ENCODE results near the gene ATP13A1.
"Not testable (repeated sequence)": the region's sequence is repeated elsewhere in the genome, so short reads cannot be mapped to it uniquely, and the experiment has no call there.

Gene ATP13A1

DNA sequence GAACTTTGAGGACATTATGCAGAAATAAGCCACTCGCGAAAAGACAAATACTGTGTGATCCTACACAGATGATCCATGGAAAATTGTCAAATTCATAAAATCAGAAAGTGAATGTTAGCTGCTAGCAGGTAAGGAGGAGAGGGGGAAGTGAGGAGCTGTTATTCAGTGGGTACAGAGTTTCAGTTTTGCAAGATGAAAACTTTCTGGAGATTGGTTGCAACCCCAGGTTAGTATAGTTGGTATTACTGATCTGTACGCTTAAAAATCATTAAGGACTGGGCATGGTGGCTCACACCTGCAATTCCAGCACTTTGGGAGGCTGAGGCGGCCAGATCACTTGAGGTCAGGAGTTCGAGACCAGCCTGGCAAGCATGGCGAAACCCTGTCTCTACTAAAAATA is 23.1 kb upstream of the ATP13A1 start:
- no peak for ATAC-seq
- TF ChIP-seq, protein P1, sequence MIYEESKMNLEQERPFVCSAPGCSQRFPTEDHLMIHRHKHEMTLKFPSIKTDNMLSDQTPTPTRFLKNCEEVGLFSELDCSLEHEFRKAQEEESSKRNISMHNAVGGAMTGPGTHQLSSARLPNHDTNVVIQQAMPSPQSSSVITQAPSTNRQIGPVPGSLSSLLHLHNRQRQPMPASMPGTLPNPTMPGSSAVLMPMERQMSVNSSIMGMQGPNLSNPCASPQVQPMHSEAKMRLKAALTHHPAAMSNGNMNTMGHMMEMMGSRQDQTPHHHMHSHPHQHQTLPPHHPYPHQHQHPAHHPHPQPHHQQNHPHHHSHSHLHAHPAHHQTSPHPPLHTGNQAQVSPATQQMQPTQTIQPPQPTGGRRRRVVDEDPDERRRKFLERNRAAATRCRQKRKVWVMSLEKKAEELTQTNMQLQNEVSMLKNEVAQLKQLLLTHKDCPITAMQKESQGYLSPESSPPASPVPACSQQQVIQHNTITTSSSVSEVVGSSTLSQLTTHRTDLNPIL (CRISPR knock-in tag; IDR thresholded peaks at IDR 0.05; ENCODE audit: low read depth): no peak
- TF ChIP-seq ESRRG (CRISPR knock-in tag; IDR thresholded peaks at IDR 0.05): no peak
- no peak for TF ChIP-seq TOX (CRISPR knock-in tag; IDR thresholded peaks at IDR 0.05; ENCODE audit: borderline replicate concordance)
- TF ChIP-seq GLIS3 (CRISPR knock-in tag; IDR thresholded peaks at IDR 0.05): no peak
- TF ChIP-seq, protein P2, sequence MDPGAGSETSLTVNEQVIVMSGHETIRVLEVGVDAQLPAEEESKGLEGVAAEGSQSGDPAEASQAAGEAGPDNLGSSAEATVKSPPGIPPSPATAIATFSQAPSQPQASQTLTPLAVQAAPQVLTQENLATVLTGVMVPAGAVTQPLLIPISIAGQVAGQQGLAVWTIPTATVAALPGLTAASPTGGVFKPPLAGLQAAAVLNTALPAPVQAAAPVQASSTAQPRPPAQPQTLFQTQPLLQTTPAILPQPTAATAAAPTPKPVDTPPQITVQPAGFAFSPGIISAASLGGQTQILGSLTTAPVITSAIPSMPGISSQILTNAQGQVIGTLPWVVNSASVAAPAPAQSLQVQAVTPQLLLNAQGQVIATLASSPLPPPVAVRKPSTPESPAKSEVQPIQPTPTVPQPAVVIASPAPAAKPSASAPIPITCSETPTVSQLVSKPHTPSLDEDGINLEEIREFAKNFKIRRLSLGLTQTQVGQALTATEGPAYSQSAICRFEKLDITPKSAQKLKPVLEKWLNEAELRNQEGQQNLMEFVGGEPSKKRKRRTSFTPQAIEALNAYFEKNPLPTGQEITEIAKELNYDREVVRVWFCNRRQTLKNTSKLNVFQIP (CRISPR knock-in tag; IDR thresholded peaks at IDR 0.05; ENCODE audit: borderline replicate concordance, low read depth): no peak
- TF ChIP-seq, protein P3, sequence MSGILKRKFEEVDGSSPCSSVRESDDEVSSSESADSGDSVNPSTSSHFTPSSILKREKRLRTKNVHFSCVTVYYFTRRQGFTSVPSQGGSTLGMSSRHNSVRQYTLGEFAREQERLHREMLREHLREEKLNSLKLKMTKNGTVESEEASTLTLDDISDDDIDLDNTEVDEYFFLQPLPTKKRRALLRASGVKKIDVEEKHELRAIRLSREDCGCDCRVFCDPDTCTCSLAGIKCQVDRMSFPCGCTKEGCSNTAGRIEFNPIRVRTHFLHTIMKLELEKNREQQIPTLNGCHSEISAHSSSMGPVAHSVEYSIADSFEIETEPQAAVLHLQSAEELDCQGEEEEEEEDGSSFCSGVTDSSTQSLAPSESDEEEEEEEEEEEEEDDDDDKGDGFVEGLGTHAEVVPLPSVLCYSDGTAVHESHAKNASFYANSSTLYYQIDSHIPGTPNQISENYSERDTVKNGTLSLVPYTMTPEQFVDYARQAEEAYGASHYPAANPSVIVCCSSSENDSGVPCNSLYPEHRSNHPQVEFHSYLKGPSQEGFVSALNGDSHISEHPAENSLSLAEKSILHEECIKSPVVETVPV (CRISPR knock-in tag; IDR thresholded peaks at IDR 0.05): no peak
- no peak for TF ChIP-seq ISL1 (CRISPR knock-in tag; IDR thresholded peaks at IDR 0.05)
- no peak for TF ChIP-seq BACH2 (CRISPR knock-in tag; IDR thresholded peaks at IDR 0.05; ENCODE audit: borderline replicate concordance)
- TF ChIP-seq RARB (CRISPR knock-in tag; IDR thresholded peaks at IDR 0.05): no peak
- no peak for TF ChIP-seq OSR1 (CRISPR knock-in tag; IDR thresholded peaks at IDR 0.05)
- TF ChIP-seq, protein P4, sequence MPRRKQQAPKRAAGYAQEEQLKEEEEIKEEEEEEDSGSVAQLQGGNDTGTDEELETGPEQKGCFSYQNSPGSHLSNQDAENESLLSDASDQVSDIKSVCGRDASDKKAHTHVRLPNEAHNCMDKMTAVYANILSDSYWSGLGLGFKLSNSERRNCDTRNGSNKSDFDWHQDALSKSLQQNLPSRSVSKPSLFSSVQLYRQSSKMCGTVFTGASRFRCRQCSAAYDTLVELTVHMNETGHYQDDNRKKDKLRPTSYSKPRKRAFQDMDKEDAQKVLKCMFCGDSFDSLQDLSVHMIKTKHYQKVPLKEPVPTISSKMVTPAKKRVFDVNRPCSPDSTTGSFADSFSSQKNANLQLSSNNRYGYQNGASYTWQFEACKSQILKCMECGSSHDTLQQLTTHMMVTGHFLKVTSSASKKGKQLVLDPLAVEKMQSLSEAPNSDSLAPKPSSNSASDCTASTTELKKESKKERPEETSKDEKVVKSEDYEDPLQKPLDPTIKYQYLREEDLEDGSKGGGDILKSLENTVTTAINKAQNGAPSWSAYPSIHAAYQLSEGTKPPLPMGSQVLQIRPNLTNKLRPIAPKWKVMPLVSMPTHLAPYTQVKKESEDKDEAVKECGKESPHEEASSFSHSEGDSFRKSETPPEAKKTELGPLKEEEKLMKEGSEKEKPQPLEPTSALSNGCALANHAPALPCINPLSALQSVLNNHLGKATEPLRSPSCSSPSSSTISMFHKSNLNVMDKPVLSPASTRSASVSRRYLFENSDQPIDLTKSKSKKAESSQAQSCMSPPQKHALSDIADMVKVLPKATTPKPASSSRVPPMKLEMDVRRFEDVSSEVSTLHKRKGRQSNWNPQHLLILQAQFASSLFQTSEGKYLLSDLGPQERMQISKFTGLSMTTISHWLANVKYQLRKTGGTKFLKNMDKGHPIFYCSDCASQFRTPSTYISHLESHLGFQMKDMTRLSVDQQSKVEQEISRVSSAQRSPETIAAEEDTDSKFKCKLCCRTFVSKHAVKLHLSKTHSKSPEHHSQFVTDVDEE (CRISPR knock-in tag; IDR thresholded peaks at IDR 0.05): no peak
- no peak for TF ChIP-seq TCF4 (CRISPR knock-in tag; IDR thresholded peaks at IDR 0.05; ENCODE audit: borderline replicate concordance)
- TF ChIP-seq PPARA (CRISPR knock-in tag; IDR thresholded peaks at IDR 0.05; ENCODE audit: borderline replicate concordance): no peak
- TF ChIP-seq ZFP3 (CRISPR knock-in tag; IDR thresholded peaks at IDR 0.05): no peak
- no peak for TF ChIP-seq ZNF565 (CRISPR knock-in tag; conservative IDR thresholded peaks at IDR 0.05; ENCODE audit: low read depth)
- TF ChIP-seq, protein P5, sequence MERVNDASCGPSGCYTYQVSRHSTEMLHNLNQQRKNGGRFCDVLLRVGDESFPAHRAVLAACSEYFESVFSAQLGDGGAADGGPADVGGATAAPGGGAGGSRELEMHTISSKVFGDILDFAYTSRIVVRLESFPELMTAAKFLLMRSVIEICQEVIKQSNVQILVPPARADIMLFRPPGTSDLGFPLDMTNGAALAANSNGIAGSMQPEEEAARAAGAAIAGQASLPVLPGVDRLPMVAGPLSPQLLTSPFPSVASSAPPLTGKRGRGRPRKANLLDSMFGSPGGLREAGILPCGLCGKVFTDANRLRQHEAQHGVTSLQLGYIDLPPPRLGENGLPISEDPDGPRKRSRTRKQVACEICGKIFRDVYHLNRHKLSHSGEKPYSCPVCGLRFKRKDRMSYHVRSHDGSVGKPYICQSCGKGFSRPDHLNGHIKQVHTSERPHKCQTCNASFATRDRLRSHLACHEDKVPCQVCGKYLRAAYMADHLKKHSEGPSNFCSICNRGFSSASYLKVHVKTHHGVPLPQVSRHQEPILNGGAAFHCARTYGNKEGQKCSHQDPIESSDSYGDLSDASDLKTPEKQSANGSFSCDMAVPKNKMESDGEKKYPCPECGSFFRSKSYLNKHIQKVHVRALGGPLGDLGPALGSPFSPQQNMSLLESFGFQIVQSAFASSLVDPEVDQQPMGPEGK (CRISPR knock-in tag; IDR thresholded peaks at IDR 0.05; ENCODE audit: borderline replicate concordance): no peak
- TF ChIP-seq ZNF70 (CRISPR knock-in tag; IDR thresholded peaks at IDR 0.05): no peak
- no peak for TF ChIP-seq ZFP30 (CRISPR knock-in tag; IDR thresholded peaks at IDR 0.05)

DNA sequence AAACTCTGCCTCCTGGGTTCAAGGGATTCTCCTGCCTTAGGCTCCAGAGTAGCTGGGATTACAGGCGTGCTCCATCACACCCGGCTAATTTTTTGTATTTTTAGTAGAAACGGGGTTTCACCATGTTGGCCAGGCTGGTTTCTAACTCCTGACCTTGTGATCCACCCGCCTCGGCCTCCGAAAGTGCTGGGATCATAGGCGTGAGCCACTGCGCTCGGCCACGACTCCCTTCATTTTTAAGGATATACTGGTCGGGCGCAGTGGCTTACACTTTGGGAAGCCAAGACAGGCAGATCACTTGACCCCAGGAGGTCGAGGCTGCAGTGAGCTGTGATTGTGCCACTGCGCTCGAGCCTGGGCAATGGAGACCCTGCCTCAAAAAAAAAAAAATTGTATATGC is 22.6 kb upstream of the ATP13A1 start:
- not testable (repeated sequence) for ATAC-seq

DNA sequence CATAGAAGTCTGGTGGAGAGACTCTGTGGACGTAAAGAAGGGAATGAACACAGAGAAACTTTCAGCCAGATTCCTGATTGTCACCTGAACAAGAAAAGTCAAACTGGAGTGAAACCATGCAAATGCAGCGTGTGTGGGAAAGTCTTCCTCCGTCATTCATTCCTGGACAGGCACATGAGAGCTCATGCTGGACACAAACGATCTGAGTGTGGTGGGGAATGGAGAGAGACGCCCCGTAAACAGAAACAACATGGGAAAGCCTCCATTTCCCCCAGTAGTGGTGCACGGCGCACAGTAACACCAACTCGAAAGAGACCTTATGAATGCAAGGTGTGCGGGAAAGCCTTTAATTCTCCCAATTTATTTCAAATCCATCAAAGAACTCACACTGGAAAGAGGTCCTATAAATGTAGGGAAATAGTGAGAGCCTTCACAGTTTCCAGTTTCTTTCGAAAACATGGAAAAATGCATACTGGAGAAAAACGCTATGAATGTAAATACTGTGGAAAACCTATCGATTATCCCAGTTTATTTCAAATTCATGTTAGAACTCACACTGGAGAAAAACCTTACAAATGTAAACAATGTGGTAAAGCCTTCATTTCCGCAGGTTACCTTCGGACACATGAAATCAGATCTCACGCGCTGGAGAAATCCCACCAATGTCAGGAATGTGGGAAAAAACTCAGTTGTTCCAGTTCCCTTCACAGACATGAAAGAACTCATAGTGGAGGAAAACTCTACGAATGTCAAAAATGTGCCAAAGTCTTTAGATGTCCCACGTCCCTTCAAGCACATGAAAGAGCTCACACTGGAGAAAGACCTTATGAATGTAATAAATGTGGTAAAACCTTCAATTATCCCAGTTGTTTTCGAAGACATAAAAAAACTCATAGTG is 15.9 kb upstream of the ATP13A1 start:
- TF ChIP-seq CSDC2 (CRISPR knock-in tag; IDR thresholded peaks at IDR 0.05): no peak
- TF ChIP-seq OSR1 (CRISPR knock-in tag; IDR thresholded peaks at IDR 0.05): no peak
- TF ChIP-seq ZNF70 (CRISPR knock-in tag; IDR thresholded peaks at IDR 0.05): no peak
- TF ChIP-seq ZC3H10 (CRISPR knock-in tag; IDR thresholded peaks at IDR 0.05): no peak
- TF ChIP-seq ZFP3 (CRISPR knock-in tag; IDR thresholded peaks at IDR 0.05): no peak
- no peak for TF ChIP-seq TOX (CRISPR knock-in tag; IDR thresholded peaks at IDR 0.05; ENCODE audit: borderline replicate concordance)
- TF ChIP-seq, protein P1 (CRISPR knock-in tag; IDR thresholded peaks at IDR 0.05; ENCODE audit: low read depth): no peak
- no peak for TF ChIP-seq PPARA (CRISPR knock-in tag; IDR thresholded peaks at IDR 0.05; ENCODE audit: borderline replicate concordance)
- TF ChIP-seq ESRRG (CRISPR knock-in tag; IDR thresholded peaks at IDR 0.05): no peak
- no peak for TF ChIP-seq GLIS3 (CRISPR knock-in tag; IDR thresholded peaks at IDR 0.05)
- TF ChIP-seq, protein P3 (CRISPR knock-in tag; IDR thresholded peaks at IDR 0.05): no peak
- no peak for ATAC-seq
